DOHH2 (cell line): ENCODE measurements around the gene HIVEP2.

Experiments
- CTCF ChIP-seq: fragments of 200-600 bp; sonication (generic); IDR thresholded peaks from one replicate; pipeline ENCODE4 v1.5.1; 2014; ENCODE audit warnings: antibody characterized with exemption, mild to moderate bottlenecking, low read depth, low read length; ENCODE audit not compliant: poor library complexity, severe bottlenecking
- EZH2phosphoT487 ChIP-seq: fragments of 200-600 bp; sonication (generic); IDR thresholded peaks from 2 replicates; pipeline ENCODE4 v1.6.1; 2017; ENCODE audit warnings: borderline replicate concordance, mild to moderate bottlenecking, antibody characterized with exemption, low read length, moderate library complexity, mixed read lengths

GRCh38 chr6:142850679-142851423 lies 94.1 kb downstream of the HIVEP2 start:
- TF ChIP-seq CTCF: no peak
- no peak for TF ChIP-seq EZH2phosphoT487
